Nephron (organoid): ENCODE data around the gene CLEC4A.
"Not testable (repeated sequence)": the region's sequence is repeated elsewhere in the genome, so short reads cannot be mapped to it uniquely, and the experiment has no call there.

Source experiments
- H3K27ac Mint-ChIP-seq, 3 experiments: 2 replicates each; pipeline ENCODE4 v1.8.0; 2020; ENCODE audit warnings: mixed read lengths in 3 of 3, mild to moderate bottlenecking in 2 of 3, moderate library complexity in 1 of 3
- H3K27me3 Mint-ChIP-seq: 2 replicates; pipeline ENCODE4 v1.8.0; 2021; ENCODE audit warnings: low read depth, mild to moderate bottlenecking, moderate library complexity, mixed read lengths
- H3K36me3 Mint-ChIP-seq: 2 replicates; pipeline ENCODE4 v1.8.0; 2020; ENCODE audit warnings: low read depth, mixed read lengths
- H3K4me1 Mint-ChIP-seq: 2 replicates; pipeline ENCODE4 v1.8.0; 2020; ENCODE audit warnings: mixed read lengths
- H3K4me3 Mint-ChIP-seq, 3 experiments: 2 replicates each; pipeline ENCODE4 v1.8.0; 2020; ENCODE audit warnings: mild to moderate bottlenecking in 3 of 3, mixed read lengths in 3 of 3, moderate library complexity in 2 of 3
- H3K9me3 Mint-ChIP-seq: 2 replicates; pipeline ENCODE4 v1.8.0; 2020; ENCODE audit warnings: mixed read lengths
- CTCF ChIP-seq, 3 experiments: fragments of 200-600 bp; sonication (generic); IDR thresholded peaks; one replicate each; pipeline ENCODE4 v1.5.0; 2021; ENCODE audit warnings: antibody characterized with exemption in 3 of 3; ENCODE audit not compliant: unreplicated experiment in 3 of 3

The CLEC4A gene

GRCh38 chr12:8179989-8180585 lies 56.7 kb downstream of the CLEC4A start:
- not testable (repeated sequence) for H3K36me3 Mint-ChIP-seq, H3K9me3 Mint-ChIP-seq, H3K27me3 Mint-ChIP-seq
- peak; percentile 70 to 74 (median 73) for TF ChIP-seq CTCF (IDR thresholded peaks at IDR 0.05; ENCODE audit: unreplicated experiment in 3 of 3)
- Mint-ChIP-seq H3K4me3 (peak overlapping the region; percentile 69 to 77 (median 74)), H3K27ac (peak overlapping the region in 1 of 3 experiments; percentile 3), H3K4me1 (peaks cover 10% of the 10 kb centered on the region)

- H3K27me3 Mint-ChIP-seq: not testable (repeated sequence)
Measured at GRCh38 chr12:8181271-8181670, 57.9 kb downstream of the CLEC4A start.

GRCh38 chr12:8182923-8183322 lies 59.5 kb downstream of the CLEC4A start:
- H3K36me3 Mint-ChIP-seq, H3K27me3 Mint-ChIP-seq, H3K9me3 Mint-ChIP-seq, H3K4me3 Mint-ChIP-seq, H3K27ac Mint-ChIP-seq: not testable (repeated sequence)
- H3K4me1 Mint-ChIP-seq: peaks cover 10% of the 10 kb centered on the region

More at GRCh38 chr12:8181271-8181670, 57.9 kb downstream of the CLEC4A start:
- not testable (repeated sequence) for H3K36me3 Mint-ChIP-seq, H3K9me3 Mint-ChIP-seq
- Mint-ChIP-seq H3K4me3 (peak overlapping the region; percentile 69 to 86 (median 83)), H3K4me1 (peaks cover 10% of the 10 kb centered on the region), H3K27ac (peak overlapping the region in 2 of 3 experiments; percentile 52 to 61)

- H3K27me3 Mint-ChIP-seq, H3K4me3 Mint-ChIP-seq, H3K36me3 Mint-ChIP-seq, H3K9me3 Mint-ChIP-seq, H3K27ac Mint-ChIP-seq: not testable (repeated sequence)
- H3K4me1 Mint-ChIP-seq: peaks cover 10% of the 10 kb centered on the region
Measured at GRCh38 chr12:8183346-8183745, 59.9 kb downstream of the CLEC4A start.

GRCh38 chr12:8184206-8184605 lies 60.8 kb downstream of the CLEC4A start:
- H3K4me1 Mint-ChIP-seq: peaks cover 10% of the 10 kb centered on the region
- H3K27ac Mint-ChIP-seq, H3K27me3 Mint-ChIP-seq, H3K9me3 Mint-ChIP-seq, H3K36me3 Mint-ChIP-seq, H3K4me3 Mint-ChIP-seq: not testable (repeated sequence)

GRCh38 chr12:8188088-8188487 lies 64.7 kb downstream of the CLEC4A start:
- not testable (repeated sequence) for H3K9me3 Mint-ChIP-seq, H3K4me1 Mint-ChIP-seq, H3K4me3 Mint-ChIP-seq

More at GRCh38 chr12:8188088-8188487, 64.7 kb downstream of the CLEC4A start:
- H3K36me3 Mint-ChIP-seq, H3K27me3 Mint-ChIP-seq, H3K27ac Mint-ChIP-seq: not testable (repeated sequence)
